GM21360 (cell line): ENCODE results near the gene OSM.

Experiments
- ATAC-seq: cut with Tn5 transposase; IDR thresholded peaks from one replicate; pipeline ENCODE4 v1.9.1; 2021; ENCODE audit warnings: mild to moderate bottlenecking, moderate library complexity; ENCODE audit not compliant: unreplicated experiment

Gene OSM

DNA sequence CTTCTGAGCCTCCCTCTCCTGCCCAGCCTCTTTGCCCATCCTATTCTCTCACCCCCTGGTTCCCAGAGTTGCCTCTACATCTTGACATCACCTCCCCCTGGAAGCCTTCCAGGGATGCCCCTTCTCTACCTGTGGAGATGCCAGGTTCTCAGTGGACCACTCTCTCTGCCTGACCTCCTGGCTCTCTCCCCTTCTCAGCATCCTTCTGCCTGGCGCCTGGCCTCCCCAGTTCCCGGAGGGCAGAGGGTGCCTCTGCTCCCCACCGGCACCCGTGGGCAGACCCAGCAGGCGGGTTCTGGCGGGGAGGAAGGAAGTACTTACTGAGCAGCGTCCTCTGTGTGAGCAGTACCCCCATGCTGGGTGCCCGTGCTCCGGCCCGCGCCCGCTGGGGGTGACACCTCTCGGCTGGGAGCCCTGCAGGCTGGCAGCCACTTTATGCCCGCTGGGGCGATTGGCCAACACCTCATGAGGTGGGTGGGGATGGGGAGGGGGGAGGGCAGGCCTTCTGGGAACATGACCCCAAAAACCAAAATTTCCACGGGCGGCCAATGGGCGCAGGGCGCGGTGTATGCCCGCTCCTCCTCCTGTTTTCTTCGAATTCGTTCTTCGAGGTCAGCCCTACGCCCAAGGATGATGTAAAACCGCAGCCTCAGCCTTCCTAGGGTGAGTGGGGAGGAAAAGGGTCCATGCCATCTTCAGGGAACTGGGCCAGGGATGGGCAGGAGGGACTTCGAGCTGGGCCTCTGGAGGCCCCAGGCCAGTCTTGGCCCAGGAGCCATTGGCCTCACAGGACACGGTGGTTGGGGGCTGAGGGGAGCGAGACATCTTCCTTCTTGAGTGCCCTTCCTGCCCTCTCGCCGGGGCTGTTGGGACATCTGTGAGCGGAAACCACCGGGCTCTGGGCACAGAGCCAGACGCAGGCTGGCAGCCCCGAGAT lies at the start of gene OSM:
Gene OSM, minus strand, starts transcription at position 407 of the 937 bp plus-strand sequence. Its CDS starts 52 bp downstream, at position 355.
- ATAC-seq, result peak; percentile 8

DNA sequence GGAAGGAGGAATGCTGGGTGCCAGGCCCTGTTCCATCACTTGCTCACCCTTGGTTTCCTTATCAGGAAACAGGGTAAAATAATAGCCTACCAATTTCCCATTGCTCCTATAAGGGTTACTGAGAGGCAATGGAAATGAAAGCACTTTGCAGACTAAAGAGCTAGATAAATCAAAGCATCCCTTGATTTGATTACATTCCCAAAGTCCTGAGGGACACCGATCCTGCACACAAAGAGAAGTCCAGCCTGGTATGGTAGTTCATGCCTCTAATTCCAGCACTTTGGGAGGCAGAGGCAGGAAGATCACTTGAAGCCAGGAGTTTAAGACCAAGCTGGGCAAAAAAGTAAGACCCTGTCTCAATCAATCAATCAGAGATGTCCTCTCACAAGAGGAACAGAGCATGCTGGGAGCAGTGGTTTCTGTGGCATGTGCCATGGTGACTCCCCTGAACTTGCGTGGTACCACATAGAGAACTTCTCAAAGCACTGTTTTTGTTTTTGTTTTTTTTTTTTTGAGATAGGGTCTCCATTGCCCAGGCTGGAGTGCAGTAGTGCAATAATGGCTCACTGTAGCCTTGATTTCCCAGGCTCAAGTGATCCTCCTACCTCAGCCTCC lies 49.4 kb upstream of the OSM start:
- ATAC-seq, result no peak

DNA sequence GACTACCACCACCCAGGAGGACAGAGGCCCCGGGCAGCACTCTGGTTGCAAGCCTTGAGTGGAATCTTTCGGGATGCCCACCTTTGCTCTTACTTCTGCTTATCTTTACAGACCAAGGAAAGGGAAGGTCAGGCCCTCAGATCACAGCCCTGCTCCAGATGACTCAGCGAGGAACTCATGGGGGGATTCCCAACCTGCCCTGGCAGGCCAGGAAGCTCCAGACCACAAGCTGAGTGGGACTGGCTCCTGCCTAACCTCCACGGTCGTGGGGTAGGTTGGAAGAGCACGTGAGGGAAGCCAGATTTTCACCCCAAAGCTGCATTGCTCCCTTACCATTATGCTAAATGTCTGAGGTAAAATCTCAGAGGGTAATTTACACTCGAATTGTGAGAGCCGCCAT lies 48.3 kb upstream of the OSM start:
- peak; percentile 42 for ATAC-seq

DNA sequence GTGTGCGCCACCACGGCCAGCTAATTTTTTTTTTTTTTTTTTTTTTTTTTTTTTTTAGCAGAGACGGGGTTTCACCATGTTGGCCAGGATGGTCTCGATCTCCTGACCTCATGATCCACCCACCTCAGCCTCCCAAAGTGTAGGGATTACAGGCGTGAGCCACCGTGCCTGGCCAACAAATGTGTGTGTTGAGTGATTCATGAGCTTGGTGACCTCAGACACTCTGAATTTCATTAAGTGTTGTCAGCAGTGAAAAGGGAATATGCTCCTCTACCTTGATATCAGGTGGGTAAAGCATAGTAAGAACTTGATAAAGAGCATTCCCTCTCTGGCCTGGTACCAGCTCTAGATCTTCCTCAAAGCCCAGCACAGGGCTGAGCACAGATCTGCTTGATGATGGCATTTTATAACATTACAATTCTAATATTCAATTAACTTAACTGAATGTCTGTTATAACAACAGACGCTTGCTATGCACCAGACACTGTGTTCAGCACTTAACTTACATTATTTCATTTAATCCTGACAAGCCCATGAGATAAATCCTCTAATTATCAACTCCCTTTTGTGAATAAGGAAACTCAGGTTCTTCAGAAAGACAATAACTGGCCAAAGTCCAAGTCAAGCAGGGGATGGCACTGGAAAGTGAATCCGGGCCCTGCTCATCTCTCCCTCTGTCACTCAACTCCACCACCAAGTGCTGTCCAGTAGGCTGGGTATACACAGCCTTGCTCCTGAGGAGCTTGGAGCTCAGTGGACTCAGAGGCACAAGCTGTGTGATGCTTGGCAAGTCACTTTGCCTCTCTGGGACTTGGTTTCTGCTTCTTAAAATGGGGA lies 47.1 kb upstream of the OSM start:
- ATAC-seq, result no peak

DNA sequence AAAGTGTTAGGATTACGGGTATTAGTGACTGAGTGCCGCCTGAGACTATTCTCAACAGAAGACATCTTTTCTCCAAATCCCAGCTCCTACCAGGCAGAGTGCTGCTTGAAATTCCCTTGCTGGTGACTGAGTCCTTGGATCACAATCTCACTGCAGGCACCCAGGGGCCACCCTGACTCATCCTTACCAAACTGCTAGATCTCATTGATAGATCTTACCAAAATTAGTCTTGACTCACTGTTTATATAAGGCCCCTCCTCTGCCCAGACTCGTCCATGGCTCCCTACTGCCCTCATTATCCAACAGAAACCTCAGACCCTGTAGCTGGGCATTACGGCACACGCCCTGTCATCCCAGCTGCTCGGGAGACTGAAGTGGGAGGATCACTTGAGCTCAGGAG lies 45.4 kb upstream of the OSM start:
- no peak for ATAC-seq

DNA sequence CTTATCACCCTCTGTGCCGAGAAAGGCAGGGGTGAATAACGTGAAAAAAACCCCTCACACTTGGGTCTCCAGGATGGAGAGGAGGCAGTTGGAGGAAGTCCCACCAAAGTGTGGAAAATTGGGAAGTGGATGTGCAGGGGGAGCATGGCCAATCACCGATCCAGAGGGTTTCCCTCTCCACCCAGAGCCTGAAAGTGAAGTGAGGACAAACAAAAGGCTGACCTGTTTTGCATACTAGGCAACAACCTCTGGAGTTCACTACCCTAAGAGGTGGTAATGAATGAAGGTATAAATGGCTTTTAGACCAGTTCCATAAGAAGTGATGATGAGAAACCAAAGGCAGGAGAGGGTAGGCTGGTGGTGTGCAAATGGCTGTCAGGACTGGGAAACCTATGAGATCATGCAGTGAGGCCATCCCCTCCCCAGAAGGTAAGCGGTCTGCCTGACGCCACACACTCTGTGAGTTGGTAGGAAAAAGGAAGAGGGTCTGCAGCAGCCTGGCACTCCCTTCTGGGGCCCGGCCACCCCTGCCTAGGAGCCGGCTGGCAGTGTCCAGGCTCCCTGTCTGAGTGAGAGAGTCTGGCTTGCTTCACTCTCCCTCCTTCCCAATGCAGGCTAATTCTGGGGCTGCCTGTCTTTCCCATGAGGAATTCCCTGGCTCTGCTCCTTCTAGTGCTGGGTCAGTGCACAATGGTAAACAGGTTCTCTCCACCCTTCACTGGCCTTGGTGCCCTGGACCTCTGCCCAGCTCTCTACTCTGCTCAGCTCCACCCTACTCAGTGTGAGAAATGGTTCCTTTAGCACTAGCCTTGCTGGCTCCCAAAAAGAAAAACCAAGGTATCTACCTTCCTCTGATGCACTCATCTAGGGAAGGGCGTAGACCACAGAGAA lies 44.5 kb upstream of the OSM start:
- no peak for ATAC-seq

DNA sequence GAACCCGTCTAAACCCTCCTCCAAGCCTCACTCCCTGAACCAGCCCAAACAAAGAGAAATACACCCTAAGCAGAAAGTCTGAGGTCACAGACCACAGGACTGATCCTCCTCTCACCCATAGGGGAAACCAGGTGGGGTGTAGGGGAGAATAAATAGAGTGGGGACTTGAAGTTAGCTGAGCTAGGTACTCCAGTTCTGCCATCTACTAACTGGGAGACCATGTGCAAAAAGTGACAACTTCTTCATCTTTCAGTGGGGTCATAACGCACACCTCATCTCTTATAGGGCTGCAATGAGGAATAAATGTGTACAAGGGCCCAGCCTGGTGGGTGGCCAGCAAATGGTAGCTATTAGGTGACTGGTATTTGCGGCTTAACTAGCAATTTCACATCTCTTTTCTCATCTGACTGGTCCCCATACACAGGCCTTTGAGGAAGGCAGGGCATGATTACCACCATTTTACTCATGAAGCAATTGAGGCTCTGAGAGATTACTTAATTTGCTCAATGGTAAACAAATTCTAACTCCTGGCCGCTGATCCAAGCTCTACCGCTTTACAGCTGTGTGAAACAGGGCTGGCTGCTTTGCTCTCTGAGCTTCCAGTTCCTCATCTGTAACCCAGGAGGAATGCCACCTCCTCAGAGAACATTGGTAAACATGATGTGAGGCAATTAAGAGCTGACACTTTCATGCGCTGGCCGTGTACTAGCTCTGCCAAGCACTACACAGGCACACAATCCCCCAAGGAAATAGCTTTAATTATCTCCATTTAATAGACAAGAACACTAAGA lies 43.5 kb upstream of the OSM start:
- no peak for ATAC-seq

DNA sequence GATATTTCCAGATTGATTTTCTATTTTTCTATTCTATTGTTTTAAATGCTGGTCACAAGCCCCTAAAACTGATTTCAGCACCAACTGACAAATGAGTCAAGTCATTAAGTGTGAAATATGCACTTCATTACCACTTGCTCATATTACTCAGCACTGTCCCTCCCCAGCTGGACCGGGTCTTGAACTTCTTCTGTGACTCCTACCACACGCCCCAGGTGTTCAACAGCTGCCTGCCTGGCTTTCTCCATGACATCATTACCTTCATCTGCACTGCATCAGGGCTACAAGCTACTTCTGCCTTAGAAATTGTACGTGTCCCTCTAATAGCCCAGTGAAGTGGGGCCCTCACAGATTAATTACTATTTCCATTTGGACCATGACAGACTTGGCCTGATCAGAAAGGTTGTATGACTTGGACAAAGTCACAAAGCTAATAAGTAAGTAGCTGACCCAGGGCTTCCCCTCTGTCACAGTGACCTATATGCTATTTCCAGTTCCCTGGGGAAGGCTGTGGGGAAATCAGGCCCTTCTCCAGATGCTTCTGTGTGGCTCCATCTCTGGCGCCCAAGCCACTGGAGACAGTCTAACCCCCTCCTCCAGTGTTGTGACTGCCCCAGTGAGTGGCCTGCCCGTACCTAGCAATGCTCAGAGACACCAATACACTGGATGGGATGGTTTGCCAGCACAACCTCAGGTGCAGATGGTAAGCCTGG lies 42.0 kb upstream of the OSM start:
- no peak for ATAC-seq

DNA sequence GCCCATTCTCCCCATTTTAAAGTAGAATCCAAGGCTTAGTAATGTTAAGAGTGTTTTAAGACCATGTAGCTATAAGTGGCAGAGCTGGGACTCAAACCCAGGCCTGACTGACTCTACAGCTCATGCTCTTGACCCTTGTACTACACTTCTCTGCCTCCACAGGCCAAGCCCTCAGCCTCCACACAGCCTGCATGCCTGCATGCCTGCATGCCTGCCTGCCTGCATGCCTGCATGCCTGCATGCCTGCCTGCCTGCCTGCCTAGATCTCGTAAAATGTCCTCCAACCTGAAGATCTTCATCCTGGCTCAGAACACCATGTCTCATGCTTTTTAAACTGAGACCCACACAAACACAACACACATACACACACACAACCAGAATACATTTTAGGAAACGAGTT lies 41.4 kb upstream of the OSM start:
- ATAC-seq, result no peak

DNA sequence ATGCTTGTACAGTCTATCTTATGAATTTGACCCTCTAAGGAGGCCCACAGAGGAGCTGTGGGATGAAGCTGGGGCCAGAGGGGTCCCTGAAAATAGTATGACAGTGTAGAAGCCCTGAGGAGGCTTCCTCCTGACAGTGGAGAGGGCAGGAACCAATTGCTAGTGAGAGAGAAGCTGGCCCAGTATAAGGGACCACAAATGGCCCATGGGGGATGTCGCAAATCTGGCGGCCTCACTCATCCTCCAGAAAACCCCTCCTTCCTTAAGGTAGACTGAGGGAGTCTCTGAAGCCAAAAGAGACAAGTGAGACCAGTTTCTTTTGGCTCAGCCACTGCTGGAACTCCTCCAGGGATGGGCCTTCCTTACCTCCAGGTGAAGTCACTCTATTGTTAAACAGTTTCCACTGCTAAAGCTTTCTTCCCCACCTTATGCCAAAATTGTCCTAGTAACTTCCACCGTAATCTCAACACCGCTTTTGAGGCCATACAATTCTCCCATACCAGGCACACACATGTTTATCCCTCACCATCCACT lies 40.5 kb upstream of the OSM start:
- no peak for ATAC-seq

DNA sequence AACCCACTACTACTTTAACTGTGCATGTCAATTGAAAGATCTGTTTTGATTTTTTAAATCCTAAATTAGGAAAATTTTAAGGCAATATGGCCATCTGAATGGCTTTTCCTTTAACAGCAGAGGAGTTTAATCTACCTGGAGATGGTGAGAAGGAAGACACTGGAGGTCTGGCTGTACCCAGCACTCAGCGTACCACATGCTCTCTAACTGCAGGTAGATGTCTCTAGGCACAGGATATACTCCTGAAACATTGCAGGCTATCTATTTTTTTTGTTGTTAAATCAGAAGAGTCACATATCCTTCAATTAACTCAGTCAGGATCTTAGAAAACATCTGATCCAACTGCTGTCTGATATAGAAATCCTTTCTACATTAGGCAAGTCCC lies 40.0 kb upstream of the OSM start:
- no peak for ATAC-seq

DNA sequence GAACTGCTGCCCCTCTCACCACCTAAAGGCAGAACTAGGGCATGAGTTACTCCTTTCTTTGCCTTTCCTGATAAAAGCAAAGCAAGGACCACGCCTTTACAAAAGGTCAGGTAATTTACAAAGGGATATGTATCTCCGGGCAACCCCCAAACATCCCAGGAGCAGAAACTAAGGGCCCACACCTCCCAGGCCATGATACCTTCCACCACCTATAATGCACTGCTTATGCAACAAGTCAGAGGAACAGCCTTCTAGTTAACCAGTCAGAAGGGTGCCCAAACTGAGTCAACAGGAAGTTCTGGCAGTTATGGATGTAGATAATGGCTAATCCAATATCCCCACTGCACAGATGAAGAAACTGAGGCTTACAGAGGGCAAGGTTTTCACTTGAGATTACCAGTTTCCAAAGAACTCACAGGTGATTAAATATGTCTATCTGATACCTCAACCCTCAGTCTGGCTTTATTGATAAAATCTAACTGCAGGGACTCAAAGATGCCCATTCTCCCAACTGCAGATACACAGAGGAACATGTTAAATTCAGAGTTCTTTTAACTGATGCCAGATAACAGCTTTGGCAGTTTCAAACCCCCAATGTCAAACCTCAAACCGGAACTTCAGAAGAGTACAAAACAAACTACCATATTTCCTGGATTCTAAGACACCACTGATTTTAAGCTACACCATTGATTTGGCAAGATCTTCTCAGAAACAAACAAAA lies 39.4 kb upstream of the OSM start:
- ATAC-seq, result no peak

DNA sequence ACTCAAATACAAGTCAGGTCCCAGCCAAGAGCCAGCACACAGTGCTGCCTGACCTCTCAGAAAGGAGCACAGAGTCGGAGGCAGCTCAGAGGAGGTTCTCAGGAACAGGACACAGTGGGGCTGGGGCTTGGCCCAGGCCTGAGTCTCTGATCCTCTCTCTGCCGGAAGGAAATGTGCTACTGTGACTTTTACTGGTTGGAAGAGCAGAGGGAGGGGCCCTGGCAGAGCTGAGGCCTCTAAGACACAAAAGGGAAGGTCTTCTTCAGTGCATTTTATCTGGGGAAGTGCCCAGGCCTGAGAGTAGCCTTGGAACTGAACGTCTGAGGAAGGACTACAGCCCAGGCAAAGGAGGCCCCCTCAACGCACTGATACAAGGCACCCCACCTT lies 38.9 kb upstream of the OSM start:
- no peak for ATAC-seq

DNA sequence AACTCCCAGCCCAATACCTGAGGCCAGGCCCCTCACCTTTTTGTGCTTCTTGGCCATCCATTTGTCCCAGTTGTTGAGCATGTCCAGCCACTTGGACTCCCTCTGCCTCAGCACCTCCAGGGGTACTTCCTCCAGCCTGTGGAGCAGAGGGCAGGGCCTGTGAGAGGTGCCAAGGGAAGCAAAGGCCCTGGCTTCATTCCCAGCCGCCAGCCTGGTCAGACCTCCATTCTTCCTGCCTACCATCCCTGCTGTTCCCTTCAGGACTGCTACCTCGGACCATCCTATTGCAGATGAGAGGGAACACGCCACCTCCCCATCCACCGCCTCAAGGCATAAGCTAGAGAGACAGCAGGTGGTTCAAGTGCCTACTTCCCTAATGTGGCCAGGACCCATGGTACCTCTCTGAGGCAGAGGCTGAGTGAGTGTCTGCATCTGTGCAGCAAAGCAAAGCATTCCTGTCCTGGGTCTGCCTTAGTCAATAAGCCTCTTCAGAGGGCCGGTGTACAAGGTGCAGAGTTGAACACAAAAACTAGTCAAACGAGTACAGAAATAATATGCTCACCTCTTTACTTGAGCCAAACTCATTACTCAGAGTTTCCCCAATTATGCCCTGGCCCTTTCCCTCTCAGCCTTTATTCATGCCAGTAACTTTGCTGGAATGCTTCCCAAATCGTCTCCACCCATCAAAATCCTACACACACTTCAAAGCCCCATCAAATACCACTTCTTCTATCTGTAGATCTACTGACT lies 38.0 kb upstream of the OSM start:
- no peak for ATAC-seq

DNA sequence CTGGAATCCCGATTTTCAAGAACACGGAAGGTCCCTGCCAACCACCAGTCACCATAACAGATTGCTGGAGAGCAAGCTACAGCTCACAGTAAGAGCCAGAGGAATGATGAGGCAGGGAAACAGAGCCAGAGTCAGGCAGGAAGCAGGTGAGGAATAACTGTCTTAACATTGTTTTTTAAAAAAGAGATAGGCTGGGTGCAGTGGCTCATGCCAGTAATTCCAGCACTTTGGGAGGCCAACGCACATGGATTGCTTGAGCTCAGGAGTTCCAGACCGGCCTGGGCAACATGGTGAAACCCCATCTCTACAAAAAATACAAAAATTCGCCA lies 36.1 kb upstream of the OSM start:
- no peak for ATAC-seq

DNA sequence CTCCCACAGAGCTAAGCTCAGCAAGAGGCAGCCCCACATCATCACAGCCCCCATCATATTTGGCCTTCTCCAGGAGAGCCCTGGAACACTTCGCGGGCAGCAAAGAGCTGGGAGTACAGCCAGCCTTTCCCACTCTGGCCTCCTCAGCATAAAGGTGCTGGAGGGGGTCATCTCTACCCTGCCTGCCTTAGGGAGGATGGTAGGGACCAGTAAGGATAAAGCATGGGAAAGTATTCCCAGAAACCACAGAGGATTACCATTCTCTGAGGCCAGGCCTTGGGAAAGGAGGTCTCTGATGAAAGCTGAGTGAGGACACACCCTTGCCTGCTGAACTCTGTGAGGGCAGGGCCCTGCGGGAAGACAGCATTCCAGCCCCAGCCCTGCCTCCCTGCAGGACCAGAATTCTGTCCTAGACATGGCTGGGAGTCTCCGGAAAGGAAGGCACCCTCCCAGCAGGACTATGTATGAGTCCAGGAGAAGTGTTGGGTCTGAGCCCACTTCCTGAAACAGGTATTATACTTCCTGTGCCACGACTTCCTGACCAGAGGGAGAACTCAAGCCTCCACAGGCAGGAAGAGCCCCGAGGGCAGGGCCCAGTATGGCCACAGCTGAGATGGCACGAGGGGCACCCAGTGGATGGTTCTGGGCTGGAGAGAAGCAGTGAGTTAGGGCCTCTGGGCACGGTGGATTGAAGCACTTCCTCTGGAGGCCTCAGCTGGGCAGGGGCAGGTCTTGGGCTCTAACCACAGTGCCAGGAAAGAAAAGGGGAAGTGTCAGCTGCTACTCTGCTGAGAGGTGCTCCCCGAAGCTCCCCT lies 35.6 kb upstream of the OSM start:
- ATAC-seq, result no peak

DNA sequence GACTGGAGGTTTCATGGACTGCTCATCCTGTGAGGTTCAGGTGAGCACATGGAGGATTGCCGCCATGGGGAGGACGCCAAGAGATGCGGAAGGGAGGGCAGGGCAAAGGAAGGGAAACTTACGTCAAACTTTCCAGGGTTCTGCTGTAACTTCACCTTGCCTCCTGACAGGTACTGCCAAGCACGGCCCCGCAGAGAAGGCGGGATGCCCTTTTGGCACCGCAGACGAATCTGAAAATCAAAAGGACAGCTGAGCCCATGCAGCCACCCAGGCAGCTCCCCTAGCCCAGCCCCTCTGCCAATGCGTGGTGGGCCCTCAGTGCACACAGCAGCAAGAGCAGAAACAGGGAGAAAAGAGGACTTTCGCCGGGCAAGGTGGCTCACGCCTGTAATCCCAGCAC lies 32.7 kb upstream of the OSM start:
- no peak for ATAC-seq
